H1 (cell line): Measurements from ENCODE around the gene KBTBD13. TPM values are rescaled to one million over a fixed set of nuclear protein-coding genes. Genes with fewer than 3 reads are reported as not detected.

Experiments
- POLR2AphosphoS5 ChIP-seq: IDR thresholded peaks from 2 replicates; pipeline ENCODE4 v1.6.1; 2011; ENCODE audit warnings: low read depth, low read length
- TAF1 ChIP-seq: IDR thresholded peaks from 2 replicates; pipeline ENCODE4 v1.6.1; 2011; ENCODE audit warnings: mild to moderate bottlenecking, low read depth, low read length
- polyA plus RNA-seq, 7 experiments: library from polyadenylated mRNA; depleted of rRNA in 3 of 7; stranded (reverse) in 5 of 7; unstranded in 2 of 7; fragments of >200 nt in 5 of 7; fragments of 200-250 nt in 2 of 7; gene quantifications; 1 replicate in 5 of 7; 2 replicates in 1 of 7; 4 replicates in 1 of 7; pipeline versions ENCODE4 v1.2.1 to v1.2.3, GENCODE V29; 2011 to 2013; ENCODE audit warnings: missing spikeins in 2 of 7, mixed read lengths in 2 of 7
- total RNA-seq: library from RNA; stranded (reverse); fragmentation: NEBNext Ultra II Directional; extraction: Animal tissue kit (Norgen Biotek cat#: 25700); gene quantifications from 2 replicates; pipeline ENCODE4 v1.2.1, GENCODE V29; 2021
- TF ChIP-seq, protein P1 (sequence below): IDR thresholded peaks from 2 replicates; pipeline ENCODE4 v1.6.1; 2011; ENCODE audit warnings: low read depth, mild to moderate bottlenecking, low read length; ENCODE audit not compliant: insufficient read depth

Gene KBTBD13
- total and polyA plus RNA-seq, 2 of the 8 experiments (the other 6 are each of a cell fraction or from before 2014, with no cell fraction given): not detected

DNA sequence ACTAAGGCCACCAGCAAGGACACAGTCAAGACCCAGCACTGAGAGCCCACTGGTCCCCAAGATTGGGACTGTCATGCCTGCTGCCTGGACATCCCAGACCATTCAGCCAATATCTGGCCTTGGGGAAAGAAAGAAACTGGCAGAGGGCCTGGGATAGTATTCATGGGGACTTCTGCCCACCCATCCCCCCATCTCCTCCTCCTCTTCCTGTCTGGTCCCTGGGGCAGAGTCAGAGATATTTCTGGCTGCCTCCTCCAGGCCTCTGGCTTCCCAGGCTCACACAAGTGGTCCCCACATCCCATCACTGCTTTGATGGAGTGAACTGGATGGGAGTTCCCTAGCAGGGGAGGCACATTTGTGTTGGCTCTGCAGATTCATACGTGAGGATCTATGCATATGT, 4.5 kb upstream of the KBTBD13 start (continued):
- TF ChIP-seq POLR2AphosphoS5 (no peak), TAF1 (no peak)
- TF ChIP-seq, protein P1, sequence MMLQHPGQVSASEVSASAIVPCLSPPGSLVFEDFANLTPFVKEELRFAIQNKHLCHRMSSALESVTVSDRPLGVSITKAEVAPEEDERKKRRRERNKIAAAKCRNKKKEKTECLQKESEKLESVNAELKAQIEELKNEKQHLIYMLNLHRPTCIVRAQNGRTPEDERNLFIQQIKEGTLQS: no peak
